Renal pelvis (tissue), 4 donors: ENCODE results near the gene RAB3D. TPM values are rescaled to one million over a fixed set of nuclear protein-coding genes. Genes with fewer than 3 reads are reported as not detected.
"Not testable (repeated sequence)": the region's sequence is repeated elsewhere in the genome, so short reads cannot be mapped to it uniquely, and the experiment has no call there.

Source experiments
- DNase-seq: peaks from one replicate; pipeline ENCODE4 v3.0.0-alpha.2; 2013
- polyA plus RNA-seq, 3 donors: library from polyadenylated mRNA; unstranded; fragments of 120-200 nt; gene quantifications; one replicate each; pipeline ENCODE4 v1.2.1, GENCODE V29; 2013; ENCODE audit not compliant: insufficient read length in 3 of 3

Gene RAB3D
- polyA plus RNA-seq, 3 donors = 16.8 to 18.1 (median 17.3) TPM

- no peak for DNase-seq
Measured at GRCh38 chr19:11345122-11345803, 5.8 kb upstream of the RAB3D start.

- DNase-seq = no peak
Measured at GRCh38 chr19:11342429-11342828, 3.0 kb upstream of the RAB3D start.

GRCh38 chr19:11340099-11340467, 626 bp upstream of the RAB3D start:
- not testable (repeated sequence) for DNase-seq

GRCh38 chr19:11338569-11339253, 746 bp downstream of the RAB3D start:
- DNase-seq = no peak

DNA sequence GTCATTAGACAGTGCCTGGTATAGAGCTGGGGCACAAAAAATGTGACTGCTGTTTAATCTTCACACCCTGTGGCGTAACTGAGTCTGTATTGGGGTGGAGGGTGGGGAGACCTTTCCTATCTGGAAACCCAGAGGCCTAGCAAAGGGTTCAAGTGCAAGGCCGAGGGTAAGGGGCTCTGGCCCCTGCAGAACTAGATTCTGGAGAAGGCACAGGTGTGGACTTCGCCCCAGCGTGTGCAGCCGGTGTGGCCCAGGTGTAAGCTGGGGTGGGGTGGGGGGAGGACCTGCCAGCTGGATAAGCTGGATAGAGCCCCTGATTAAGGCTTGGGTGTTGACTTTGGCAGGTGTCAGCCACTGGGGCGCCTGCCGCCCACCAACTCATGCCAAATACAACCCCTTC, 1.3 kb downstream of the RAB3D start:
- DNase-seq = no peak

- no peak for DNase-seq
Measured at GRCh38 chr19:11337080-11337479, 2.4 kb downstream of the RAB3D start.

DNA sequence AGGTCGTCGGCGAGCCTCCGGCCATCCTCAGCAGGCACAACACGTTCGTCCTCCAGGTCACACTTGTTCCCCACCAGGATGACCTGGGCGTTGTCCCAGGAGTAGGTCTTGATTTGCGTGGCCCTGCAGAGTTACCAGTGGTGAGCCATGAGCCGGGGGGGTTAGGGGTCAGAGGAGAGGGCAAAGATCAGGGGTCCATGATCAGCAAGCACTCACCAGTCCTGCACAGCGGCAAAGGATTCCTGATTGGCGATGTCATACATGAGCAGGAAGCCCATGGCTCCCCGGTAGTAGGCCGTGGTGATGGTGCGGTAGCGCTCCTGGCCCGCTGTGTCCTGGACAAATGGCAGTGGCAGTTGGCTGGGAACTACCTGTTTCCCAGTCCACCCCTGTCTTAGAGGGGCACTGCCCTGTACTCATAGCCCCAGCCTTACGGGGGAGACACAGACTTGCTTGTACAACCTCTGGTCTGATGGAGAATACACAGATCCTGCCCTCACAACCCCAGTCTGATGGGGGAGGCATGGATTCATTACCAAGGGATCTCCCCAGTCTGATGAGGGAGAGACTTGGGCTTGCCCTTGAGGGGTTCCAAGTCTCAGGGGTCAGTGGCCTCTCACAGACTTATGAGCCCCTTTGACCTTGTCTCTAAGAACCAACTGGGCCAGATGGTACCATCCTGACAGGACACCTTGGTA, 3.9 kb downstream of the RAB3D start:
- DNase-seq = no peak

DNA sequence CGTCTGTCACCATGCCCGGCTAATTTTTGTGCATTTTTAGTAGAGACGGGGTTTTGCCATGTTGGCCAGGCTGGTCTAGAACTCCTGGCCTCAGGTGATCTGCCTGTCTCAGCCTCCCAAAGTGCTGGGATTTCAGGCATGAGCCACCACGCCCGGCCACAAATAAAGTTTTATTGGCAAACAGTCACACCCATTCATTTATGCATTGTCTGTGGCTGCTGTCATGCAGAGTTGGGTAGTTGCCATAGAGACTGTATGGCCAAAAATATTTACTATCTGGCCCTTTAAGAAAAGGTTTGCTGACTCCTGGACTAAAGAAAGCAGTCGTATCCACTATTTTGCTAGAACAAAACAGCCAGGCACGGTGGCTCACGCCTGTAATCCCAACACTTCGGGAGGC, 5.6 kb downstream of the RAB3D start:
- DNase-seq = not testable (repeated sequence)

- no peak for DNase-seq
Measured at GRCh38 chr19:11332822-11333221, 6.6 kb downstream of the RAB3D start.

DNA sequence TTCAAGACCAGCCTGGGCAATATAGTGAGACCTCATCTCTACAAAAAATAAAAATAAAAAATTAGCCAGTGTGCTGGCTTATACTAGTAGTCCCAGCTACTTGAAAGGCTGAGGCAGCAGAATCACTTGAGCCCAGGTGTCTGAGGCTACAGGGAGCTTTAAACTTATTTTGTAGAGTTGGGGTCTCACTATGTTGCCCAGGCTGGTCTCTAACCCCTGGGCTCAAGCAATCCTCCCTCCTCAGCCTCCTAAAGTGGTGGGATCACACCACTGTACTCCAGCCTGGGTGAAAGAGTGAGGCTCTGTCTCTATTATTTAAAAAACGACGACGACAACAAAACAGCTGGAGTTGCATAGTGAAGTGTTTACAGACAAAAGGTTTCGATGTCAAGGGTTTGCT, 8.0 kb downstream of the RAB3D start:
- DNase-seq = no peak

DNA sequence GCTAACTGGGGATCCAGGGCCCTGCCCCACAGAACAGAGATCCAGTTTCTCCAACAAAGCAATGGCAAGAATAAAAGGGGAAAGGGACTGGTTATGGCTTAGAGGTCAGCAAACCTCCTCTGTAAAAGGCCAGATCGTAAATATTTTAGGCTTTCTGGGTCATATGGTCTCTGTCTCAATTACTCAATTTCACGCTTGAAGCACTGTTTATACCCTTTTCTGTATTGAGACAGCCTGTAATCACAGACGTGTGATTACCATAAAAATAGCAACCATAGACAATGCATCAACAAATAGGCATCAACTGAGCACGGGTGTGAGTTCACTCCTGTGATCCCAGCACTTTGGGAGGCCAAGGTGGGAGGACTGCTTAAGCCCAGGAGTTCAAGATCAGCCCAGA, 9.3 kb downstream of the RAB3D start:
- no peak for DNase-seq

GRCh38 chr19:11325544-11325943, 13.9 kb downstream of the RAB3D start:
- DNase-seq = no peak

- no peak for DNase-seq
Measured at GRCh38 chr19:11324748-11325389, 14.6 kb downstream of the RAB3D start.

DNA sequence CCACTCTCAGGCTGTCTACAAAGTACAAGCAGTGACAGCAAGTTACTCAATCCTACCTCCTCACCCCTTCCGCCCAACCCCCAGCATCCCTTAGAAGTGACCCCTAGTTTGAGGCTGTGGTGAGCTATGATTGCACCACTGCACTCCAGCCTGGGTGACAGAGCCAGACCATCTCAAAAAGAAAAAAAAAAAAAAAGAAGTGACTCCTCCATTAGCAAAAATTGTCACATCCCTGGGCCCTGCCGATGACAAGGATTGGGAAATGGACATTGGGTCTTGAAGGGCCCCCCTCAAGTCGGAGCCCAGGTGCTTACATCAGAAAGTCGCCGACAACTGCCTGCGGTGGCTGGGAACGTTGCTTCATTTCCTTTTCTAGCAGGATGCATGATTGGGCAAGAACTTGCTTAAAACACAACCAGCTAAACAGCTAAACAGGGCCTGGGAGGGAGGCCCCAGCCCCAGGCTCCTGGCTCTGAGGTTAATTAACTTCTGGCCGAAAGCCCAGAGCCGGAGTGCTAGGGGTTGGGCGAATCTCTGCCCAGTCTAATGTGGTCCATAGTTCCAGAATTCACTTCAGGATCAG, 15.3 kb downstream of the RAB3D start:
- peak; percentile 81 for DNase-seq

DNA sequence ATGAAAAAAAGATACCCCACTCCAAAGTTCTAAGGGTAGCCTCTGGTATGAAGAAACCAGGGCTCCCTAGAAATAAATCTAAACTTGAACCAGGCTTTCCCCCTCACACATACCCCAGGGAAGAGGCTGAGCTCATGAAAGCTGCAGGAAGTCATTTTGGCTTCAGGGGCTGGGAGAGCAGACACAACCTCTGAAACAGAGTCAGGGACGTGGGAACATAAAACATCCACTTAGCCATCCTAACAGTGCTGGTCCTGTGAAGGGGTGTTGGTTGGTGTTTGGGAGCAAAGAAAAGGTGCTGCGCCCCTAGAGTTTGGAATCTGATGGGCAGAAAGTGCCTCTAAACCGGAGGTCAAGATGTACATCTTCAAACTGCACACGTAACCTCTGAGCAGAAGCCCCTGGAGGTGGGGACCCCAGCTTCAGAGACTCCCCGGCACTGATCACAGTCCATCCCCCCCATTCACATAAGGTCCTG, 15.8 kb downstream of the RAB3D start:
- no peak for DNase-seq

DNA sequence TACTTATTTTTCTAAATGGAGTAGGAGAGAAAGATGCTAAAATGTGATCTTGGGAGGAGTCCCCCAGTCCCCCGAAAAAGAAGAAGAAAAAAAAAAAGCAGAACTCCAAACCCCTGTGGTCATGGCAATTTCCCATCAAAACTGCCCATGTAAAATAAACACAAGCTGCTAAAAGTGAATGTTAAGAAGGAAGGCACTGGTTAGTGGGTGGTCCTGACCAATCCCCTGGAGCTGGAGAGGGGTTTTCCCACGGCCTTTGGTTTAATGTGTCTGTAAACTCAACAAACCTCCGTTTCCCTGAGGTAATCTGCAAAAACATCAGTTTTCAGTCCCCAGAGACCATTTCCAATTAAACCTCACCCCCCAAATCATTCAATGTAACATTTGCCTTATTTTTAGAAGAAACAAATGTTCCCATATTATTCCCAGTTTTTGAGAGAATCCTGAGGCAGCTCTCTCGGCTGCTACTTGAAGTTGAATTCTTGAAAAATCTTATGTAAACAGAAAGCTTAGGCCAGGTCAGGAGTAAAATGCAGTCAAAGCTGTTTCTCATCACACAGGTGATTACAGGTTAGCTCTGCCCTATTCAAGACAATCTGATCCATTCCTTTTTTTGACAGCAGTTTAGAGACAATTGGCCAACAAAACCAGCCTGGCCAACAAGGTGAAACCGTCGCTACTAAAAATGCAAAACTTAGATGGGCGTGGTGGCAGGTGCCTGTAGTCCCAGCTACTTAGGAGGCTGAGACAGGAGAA, 17.0 kb downstream of the RAB3D start:
- DNase-seq = no peak

DNA sequence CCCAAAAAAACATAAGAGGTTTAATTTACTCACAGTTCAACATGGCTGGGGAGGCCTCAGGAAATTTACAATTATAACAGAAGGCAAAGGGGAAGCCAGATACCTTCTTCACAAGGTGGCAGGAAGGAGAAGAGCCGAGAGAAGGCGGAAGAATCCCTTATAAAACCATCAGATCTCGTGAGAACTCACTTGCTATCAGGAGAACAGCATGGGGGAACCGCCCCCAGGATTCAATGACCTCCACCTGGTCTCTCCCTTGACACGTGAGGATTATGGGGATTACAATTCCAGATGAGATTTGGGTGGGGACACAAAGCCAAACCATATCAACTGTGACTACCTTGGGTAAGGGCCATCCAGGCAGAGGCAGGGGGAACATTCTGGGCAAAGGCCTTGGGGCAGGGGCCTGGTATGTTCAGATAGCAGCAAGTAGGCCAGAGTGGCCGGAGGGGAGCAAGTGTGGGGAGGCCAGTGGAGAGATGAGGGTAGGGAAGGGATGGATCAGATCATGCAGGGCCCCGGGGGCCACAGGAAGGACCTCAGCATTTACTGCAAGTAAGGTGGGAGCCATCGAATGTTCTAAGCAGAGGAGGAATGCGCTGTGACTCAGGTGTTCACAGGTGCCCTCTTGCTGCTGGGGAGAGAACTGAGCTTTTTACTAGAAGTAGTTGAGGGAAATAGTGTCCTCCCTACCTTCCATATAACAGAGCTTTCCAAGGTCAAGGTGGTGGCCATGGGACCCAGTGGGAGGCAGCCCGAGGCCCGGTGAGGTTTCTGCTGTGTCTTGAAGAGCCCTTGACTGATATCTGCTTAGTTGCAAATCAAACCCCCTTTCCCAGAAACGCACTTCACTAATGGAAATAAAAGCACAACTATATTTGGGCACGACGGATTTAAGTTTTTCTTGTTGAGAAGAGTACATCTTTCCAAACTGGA, 18.0 kb downstream of the RAB3D start:
- no peak for DNase-seq

DNA sequence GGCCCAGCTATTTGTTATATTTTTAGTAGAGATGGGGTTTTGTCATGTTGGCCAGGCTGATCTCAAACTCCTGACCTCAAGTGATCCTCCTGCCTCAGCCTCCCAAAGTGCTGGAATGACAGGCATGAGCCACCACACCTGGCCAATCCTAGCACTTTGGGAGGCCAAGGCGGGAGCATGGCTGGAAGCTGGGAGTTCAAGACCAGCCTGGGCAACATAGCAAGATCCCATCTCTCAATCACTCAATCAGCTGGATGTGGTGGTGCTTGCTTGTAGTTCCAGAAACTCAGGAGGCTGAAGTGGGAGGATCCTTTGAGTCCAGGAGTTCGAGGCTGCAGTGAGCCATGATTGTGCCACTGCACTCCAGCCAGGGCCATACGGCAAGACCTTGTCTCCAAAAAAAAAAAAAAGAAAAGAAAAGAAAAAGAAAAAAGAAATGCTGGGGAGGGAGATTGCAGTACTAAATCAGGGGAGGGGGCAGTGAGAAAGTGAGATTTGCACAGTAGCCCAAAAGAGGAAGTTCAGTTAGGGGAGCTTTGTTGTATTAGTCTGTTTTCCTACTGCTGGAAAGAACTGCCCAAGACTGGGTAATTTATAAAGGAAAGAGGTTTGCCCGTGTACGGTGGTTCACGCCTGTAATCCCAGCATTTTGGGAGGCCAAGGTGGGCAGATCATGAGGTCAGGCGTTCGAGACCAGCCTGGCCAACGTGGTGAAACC, 19.0 kb downstream of the RAB3D start:
- DNase-seq = not testable (repeated sequence)

- DNase-seq = no peak
Measured at GRCh38 chr19:11306337-11306736, 33.1 kb downstream of the RAB3D start.

GRCh38 chr19:11304936-11305335, 34.5 kb downstream of the RAB3D start:
- DNase-seq = no peak
